Activated CD4-positive, alpha-beta T cell treated with anti-CD3 and anti-CD28 coated beads, Interleukin-2, amount 50 U/mL, for 24 hours (primary cell): ENCODE data around the gene CNIH4.
"Not testable (repeated sequence)": the region's sequence is repeated elsewhere in the genome, so short reads cannot be mapped to it uniquely, and the experiment has no call there.

Source experiments
- DNase-seq, 2 donors: peaks; one replicate each; pipeline ENCODE4 v3.0.0-alpha.2; 2020; ENCODE audit warnings: low read depth in 1 of 2, low spot score in 1 of 2

CNIH4 gene

GRCh38 chr1:224356685-224357625 is at the start of gene CNIH4:
Gene CNIH4, plus strand, starts transcription at chr1:224356879. Its CDS starts 46 bp downstream, at chr1:224356925.
- DNase-seq: peak; percentile 73 to 88

- DNase-seq: no peak
Measured at GRCh38 chr1:224308064-224308463, 48.6 kb upstream of the CNIH4 start.

GRCh38 chr1:224311503-224311902 is 45.2 kb upstream of the CNIH4 start:
- not testable (repeated sequence) for DNase-seq

GRCh38 chr1:224312025-224312424 is 44.7 kb upstream of the CNIH4 start:
- no peak for DNase-seq

GRCh38 chr1:224317383-224318045 is 39.2 kb upstream of the CNIH4 start:
- DNase-seq: no peak

GRCh38 chr1:224321706-224322105 is 35.0 kb upstream of the CNIH4 start:
- DNase-seq: no peak

GRCh38 chr1:224325959-224326358 is 30.7 kb upstream of the CNIH4 start:
- no peak for DNase-seq

- DNase-seq: no peak
Measured at GRCh38 chr1:224328644-224329043, 28.0 kb upstream of the CNIH4 start.

- no peak for DNase-seq
Measured at GRCh38 chr1:224329484-224329841, 27.2 kb upstream of the CNIH4 start.

GRCh38 chr1:224329842-224330753 is 26.6 kb upstream of the CNIH4 start, which contains the start of gene NVL:
Gene NVL, minus strand, starts transcription at chr1:224330172. Its CDS starts 45 bp downstream, at chr1:224330127.
- DNase-seq: peak; percentile 59 to 75

- DNase-seq: no peak
Measured at GRCh38 chr1:224331326-224331725, 25.4 kb upstream of the CNIH4 start.

GRCh38 chr1:224331824-224332223 is 24.9 kb upstream of the CNIH4 start:
- no peak for DNase-seq

- peak in 1 of 2 donors; percentile 27 for DNase-seq
Measured at GRCh38 chr1:224333309-224333926, 23.3 kb upstream of the CNIH4 start.

GRCh38 chr1:224333939-224334786 is 22.5 kb upstream of the CNIH4 start:
- no peak for DNase-seq

GRCh38 chr1:224338150-224338838 is 18.4 kb upstream of the CNIH4 start:
- no peak for DNase-seq

- DNase-seq: no peak
Measured at GRCh38 chr1:224339442-224340033, 17.1 kb upstream of the CNIH4 start.

- peak in 1 of 2 donors; percentile 8 for DNase-seq
Measured at GRCh38 chr1:224340453-224341384, 16.0 kb upstream of the CNIH4 start.

- DNase-seq: no peak
Measured at GRCh38 chr1:224343679-224344078, 13.0 kb upstream of the CNIH4 start.
